CD4-positive, alpha-beta T cell treated with Interleukin-6 at 100 ng/mL for 8 hours (primary cell): ENCODE measurements around the gene UBIAD1.

Experiments used
- DNase-seq: peaks from one replicate; pipeline ENCODE4 v3.0.0-alpha.2; 2020; ENCODE audit warnings: mixed read lengths, low spot score

UBIAD1 gene

DNA sequence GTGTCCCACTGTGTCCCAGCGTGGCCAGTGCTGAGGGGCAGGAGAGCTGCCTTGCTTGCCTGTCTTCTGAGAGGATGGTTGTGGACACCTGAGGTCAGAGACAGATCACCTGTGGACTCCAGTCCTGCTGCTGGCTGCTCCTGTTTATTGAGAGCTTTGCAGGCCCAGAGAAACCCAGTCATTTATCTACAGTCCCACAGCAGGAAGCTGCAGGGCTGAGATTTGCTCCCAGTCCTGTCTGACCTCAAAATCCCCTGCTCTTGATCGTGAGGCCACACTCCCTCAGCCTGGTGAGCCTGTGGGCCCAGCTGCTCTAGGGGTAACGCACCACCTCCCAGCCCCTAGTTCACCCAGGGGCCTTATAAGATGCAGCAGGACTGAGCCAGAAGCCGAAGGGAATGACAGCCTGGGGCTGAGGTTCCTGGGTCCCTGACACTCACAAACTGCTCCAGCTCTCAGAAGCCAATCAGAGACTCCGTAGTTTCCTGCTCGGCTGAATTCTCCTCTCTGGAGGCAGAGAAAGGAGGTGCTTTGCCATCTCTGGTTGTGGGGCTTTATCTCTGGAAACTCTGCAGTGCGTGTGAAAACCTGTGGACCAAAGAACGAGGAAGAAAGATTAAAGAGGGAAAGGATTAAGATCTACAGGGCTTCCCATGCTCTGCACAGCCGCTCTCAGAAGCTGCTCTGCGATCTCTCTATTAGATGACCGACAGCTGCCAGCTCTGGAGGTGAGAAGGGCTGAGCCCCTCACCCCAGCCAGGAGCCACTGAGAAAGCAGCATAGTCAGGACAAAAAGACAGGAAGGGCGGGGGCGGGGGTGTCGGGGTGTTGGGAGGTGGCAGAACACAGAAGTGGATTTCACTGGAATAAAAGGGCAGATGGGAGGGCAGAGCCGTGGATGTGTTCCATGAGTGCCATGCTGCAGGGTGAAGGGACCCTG lies 39.1 kb downstream of the UBIAD1 start:
- no peak for DNase-seq

DNA sequence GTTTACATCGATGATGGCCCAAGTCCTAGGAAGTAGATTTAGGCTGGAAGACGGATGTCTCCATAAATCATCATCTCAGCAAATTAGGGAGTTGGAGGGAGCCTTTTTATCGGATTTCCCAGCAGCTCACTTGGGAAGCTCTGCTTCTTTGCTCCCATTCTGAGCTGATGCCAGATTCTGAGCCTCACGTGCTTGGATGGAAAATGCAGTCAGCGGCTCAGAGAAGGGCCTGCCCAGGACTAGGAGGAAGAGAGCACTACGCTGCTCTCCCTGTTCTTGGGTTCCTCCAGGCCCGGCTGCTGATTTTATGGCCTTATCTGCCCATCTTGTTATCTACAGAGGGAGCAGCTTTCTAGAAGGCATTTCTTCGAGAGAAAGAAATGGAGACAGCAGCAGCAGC lies 42.0 kb downstream of the UBIAD1 start:
- no peak for DNase-seq

DNA sequence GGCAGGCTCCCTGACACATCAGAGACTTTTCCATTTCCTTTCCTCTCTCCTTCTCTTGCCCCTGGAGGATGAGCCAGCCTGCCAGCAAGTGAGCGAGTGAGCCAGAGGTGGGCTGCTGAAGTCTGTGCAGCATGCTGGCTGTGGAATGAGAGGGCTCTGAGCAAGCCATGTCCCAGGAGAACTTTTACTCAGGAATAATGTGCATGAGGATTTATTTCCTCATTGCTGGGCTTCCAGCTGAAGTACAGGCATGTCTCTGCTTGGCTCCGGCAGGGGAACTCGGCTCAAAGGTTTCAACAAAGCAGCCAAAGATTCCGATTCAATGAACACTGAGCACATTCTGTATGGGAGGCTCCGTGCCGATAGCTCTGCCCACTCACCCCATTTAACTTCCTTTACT lies 43.7 kb downstream of the UBIAD1 start:
- DNase-seq, result no peak

DNA sequence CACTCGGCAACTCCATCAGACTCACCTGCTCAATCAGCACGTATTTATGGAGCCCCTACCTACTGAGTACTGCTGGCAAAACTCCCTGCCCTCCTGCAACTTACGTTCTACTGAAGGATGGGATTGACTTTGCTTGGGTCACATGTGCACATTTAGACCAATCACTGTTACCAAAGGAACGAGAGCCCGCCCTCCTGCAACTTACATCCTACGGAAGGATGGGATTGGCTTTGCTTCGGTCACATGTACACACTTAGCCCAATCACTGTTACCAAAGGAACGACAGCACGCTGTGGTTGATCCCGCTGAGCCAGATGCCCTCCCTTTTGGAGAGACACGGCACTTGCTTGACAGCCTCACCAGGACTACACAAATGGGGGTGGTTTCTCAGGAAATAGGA lies 46.0 kb downstream of the UBIAD1 start:
- no peak for DNase-seq

DNA sequence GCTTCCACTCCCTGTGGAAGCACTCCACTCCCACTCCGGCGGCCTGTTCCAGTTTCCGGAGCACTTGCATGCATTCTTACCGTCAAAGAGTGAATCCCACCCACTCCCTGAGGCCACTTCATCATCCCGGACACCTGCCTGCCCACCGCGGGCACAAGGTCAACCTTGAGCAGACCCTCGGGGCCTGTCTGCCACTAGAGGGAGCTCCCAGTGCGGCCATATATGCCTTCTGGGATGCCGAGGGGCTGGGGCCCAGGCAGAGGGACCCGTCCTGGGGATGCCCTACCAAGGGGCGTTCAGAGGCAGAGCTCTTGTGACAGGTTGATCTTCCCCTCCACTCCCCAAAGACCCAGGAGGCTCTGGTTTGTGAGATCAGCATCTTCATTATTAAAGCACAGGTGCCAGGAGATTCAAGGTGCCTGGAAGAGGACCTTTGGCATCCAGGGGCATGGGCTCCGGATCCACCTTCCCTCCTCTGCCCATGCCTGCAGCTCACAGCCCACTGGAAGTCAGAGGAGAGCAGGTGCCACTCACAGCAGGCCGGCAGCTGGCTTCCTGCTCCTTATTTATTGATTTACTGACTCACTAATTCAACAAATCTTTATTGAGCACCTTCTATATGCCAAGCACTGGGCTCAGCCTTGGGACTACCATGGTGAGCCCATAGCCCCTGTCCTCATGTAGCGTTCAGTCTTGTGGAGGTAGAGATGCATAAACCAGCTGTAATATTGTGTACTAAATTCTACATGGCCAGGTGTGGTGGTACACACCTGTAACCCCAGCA lies 47.3 kb downstream of the UBIAD1 start:
- DNase-seq, result no peak

DNA sequence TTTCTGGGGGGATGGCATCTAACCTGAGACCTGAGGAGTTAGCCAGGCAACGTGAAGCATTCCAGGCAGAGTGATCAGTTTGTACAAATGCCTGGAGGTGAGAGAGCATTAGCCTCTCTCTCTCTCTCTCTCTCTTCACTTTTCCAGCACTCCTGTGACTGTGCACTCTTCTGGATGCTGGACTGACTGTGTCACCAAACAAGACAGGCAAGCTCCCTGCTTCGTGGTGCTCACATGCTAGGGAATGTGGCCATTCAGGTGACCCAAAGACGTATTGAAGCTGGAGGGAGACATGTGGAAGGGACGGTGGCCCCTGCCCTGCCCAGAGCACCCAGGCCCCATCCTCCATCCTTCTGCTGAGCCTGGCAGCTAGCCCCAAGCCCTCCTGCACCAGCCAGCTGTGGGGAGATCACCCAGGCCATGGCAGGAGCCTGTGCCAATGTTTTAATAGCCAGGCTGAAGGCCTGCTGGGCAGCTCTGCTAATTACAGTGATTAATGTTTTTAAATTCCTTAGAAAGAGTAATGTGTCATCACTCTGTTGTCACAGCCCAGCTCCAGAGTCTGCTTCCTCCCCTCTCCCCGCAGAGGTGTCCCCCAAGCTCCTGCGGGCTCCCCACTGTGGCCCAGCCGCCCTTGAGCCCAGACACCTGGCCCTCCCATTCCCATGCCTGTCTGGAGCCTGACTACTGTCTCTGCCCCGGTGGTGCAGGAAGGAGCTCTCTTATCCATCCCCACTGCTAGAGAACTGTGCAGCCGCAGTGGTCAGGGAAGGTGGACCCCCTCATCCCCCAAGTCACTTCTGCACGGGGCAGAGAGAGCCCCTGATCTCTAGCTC lies 48.9 kb downstream of the UBIAD1 start:
- no peak for DNase-seq

DNA sequence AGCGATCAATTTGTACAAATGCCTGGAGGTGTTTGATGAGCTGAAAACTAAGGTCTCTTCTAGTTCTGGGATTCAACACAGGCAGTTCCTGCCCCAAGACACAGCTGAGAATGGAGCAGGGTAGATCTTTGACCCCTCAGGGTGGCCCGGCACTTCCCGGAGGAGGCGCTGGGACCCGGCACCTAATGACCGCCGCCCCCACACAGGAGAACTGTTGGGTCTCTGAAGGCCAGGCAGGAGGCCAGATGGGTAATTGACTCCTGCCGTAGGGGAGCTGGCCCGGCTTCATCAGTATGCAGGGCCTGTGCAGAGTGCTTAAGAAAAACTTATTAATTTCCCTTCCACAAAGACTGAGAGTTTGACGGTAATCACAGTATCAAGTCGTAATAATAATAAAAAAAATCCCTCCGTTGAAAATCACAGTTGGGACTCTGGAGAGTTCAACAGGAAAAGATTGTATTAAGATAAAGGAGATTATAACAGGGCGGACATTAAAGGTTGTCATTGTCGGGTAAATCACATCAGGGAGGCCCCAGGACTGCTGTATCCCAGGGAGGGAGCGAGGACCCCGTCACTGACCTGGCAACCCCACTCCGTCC lies 51.7 kb downstream of the UBIAD1 start:
- no peak for DNase-seq

DNA sequence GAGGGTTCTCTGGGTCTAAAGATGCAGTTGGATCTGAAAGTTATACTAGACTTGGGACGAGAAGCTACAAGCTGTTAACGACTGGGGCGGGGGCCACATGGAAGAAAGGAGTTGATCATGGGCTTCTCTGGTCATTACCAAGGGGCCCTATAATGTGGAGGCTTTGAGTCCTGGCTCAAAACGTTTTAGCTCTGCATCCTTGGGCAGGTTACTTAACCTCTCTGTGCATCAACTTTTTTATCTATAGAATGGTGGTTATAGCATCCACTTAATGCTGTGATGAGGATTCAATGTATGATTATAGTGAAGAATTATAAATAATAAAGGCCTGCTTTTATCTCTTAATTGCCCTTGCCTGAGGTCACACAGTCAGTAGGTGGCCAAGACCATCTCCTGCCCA lies 53.1 kb downstream of the UBIAD1 start:
- DNase-seq, result no peak

DNA sequence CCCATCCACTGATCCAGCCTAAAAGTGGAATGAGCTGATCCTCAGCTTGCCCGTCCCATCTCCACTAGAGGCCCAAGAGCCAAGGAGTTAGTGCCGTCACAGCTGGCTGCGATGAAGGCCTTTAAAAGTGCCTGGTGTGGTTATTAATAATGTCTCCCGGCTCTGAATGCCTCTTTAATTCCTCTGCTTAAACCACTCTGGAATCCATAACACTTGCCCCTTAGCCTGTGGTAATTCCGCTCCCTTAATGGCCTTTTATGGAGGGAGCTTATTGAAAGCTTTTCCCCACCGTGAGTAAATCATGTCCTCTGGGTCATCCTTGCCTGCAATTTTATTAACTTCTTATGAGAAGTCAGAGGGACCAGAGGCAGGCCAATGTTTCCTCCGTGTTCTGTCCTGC lies 55.4 kb downstream of the UBIAD1 start:
- no peak for DNase-seq

DNA sequence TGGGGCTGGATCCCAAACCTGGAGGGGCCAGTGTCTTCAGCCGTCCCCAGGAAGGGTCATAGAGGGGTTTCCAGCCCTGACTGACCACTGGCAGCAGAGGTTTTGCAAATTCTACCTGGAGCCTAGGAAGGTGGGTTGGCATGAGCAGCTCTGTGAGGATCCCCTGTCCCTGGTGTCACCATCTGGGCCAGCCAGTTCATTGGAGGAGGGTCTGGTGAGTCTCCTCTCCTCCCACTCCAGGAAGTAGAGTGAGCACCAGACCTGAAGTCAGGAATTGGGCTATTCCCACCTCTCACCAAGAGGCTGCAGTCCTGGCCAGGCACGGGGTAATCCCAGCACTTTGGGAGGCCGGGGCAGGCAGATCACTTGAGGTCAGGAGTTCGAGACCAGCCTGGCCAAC lies 57.4 kb downstream of the UBIAD1 start:
- no peak for DNase-seq

DNA sequence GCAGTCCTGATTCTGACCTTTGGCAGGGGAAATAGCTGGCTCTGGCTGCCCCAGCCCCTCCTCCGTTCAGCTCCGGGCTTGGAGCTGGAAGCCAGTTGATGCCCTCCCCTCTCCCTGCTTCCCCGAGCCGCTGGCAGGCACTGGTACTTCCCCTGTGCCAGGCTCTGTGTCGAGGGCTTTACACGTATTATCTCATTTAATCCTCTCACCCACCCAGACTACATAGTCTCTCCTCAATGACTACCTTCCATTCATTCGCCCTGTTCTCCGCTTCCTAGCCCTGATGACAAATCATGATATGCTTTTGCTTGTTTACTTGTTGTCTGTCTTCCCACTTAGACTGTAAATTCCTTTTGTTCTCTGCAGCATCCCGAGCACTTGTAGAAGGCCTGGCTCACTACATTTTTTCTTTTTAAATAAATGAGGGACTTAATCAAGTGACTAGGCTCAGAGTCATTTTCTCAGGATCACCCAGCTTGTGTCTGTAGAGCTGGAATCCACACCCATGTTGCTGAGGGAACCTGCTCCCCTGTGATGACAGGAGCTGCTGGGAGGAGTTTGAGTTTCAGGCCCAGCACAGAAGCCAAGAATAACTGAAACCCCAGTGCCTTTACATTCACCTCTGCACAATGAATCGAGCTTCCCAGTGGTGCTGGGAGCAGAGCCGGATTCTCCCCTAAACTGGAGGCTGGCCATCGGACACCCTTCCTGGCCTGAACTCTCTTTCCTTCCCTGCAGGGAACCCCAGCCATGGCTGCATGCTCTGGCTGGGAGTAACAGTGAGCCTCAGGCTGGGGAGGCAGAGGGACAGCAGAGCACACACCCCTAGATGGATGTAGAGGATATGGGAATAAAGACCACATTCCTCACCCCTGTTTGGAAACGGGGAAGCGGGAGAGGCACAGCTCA lies 58.3 kb downstream of the UBIAD1 start:
- DNase-seq, result no peak

DNA sequence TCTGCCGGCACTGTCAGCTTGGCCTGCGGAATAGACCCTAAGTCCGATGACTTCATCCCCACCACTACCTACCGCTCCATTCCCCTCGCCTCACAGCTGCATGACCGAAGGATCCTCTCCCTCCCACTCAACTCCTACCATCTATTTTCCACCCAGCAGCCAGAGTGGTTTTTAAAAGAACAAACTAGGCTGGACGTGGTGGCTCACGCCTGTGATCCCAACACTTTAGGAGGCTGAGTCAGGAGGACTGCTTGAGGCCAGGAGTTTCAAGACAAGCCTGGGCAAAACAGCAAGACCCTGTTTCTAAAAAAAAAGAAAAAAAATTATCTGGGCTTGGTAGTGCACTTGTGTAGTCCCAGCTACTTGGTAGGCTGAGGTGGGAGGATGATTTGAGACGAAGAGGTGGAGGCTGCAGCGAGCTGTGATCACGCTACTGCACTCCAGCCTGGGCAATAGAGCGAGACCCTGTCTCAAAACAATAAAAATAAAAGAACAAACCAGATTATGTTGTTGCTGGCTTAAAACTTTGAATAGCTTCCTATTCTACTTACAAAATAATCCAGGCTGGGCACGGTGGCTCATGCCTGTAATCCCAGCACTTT lies 59.0 kb downstream of the UBIAD1 start:
- no peak for DNase-seq

DNA sequence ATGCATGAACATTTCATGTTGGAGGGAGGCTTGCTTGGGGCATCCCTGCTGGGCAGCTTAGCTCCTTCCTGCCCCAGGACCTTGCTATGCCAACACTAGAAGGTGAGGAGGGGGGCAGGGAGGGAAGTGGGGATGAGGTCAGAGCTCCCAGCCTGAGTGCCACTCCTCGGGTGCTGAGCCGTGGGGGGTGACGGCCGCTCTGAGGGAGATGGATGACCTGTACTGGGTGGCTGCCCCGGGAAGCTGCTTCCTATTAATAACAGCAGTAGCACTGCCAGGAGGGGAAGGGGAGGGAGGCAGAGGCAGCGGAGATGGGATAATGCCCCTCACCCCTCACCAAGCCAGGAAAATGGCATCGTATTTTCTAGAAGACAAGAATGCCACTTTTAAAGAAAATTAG lies 60.6 kb downstream of the UBIAD1 start:
- no peak for DNase-seq

DNA sequence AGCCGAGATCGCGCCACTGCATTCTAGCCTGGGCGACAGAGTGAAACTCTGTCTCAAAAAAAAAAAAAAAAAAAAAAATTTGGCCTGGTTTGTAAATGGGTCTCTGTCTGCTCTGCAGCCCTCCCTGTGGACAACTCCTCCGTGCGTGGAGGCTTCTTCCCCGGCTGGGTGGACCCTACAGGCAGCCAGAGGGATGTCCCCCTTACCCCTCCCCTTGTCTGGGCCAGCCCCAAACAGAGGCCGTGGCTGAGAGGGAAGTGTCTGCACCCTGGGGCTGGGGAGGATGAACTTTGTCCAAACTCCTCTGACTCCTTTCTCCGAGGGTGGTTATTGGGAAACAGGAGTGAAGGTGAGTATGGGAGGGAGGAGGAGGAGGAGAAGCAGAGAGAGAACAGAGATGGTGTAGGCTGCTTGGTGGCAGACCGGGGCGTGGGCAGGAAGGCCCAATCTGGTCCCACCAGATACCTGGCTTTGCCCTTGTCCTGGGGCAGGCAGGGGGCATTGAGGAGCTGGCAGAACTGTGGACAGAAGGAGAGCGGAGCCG lies 61.3 kb downstream of the UBIAD1 start:
- DNase-seq, result no peak

DNA sequence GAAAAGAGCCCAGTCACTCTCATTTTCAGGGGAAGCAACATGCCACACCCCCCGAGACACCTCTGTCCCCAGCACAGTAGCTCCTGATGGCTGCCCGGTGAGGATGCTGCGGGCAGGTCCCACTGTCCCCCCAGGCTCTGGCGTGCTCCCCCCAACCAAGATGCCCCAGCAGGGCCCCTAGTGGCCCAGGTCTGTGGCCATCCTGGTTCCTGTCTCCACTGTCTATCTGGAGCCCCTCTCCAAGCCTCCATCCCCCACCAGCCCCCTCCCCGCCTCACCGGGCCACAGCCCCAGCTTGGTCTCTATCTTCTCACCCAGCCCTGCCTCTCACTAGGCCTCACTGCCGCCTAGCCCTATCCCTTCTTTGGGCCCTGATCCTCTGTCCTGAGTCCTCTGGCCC lies 61.8 kb downstream of the UBIAD1 start:
- DNase-seq, result no peak

DNA sequence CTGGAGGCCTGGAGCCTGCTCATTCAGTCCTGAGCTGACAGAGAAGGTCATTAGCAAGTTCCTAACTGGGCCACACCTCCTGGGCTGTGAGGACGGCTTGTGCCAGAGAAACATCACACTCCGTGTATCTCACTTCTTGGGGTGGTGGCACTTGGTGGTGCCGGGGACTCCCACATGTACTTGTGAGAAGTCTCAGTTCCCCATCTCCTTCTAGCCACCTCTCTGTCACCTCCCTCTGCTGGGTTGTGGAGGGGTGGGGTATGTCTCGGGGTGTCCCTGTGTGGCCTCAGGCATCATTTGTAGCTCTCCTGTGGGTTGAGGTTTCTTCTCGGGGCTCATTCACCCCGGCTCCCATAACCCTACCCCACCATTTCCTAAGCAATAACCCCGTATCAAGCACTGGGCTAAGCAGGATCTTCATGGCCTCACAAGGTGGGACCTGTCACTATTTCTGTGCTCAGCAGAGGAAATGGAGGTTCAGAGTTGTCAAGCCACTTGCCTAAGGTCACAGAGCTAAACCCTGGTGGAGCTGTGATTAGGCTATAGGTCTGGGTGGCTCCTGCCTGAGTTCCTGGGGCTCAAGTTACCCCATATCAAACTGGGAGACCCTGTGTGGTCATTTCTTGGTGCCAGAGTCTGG lies 62.5 kb downstream of the UBIAD1 start:
- DNase-seq, result no peak

DNA sequence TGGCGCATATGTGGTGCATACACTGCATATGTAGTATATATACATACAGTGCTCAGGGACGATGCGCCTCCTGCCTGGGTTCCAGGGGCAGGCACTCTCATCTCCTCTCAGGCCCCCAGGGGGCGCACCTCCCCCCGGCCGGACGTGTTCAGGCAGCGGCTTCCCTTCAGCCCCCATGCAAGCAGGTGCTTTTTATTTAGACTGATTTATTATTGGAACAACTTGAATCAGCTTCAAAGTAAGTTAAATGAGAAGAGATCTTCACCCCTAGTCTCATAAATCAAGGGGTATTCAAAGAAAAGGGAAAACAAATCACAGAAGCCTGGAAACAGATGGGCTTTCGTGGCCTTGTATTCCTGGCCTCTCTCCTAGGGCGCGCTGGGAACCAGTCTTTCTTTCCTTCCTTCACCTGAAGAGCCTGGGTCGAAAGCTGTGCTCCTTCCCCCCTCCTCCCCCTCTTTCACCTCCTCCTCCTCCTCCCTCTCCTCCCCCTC lies 64.6 kb downstream of the UBIAD1 start:
- peak; percentile 62 for DNase-seq
